Measurements from ENCODE around the gene HTT. TPM values are rescaled to one million over a fixed set of nuclear protein-coding genes. Genes with fewer than 3 reads are reported as not detected.

Gene HTT
- total RNA-seq, 1 donor from 2014 or later: 82.8 TPM

- Mint-ChIP-seq H3K27ac (peak overlapping the region; percentile 59), H3K36me3 (ENCODE audit: insufficient read depth) (peaks cover 59% of the 10 kb centered on the region), H3K9me3 (ENCODE audit: low read depth) (peaks cover 16% of the 10 kb centered on the region), H3K4me1 (ENCODE audit: low read depth) (peaks cover 5% of the 10 kb centered on the region), H3K27me3 (no peaks in the 10 kb centered on the region), H3K4me3 (ENCODE audit: low read depth) (no peak overlapping the region)
- TF ChIP-seq CTCF (IDR thresholded peaks at IDR 0.05; ENCODE audit: unreplicated experiment): no peak
- DNase-seq (ENCODE audit: low spot score, unreplicated experiment): no peak
Measured at GRCh38 chr4:3168029-3168428, 93.5 kb downstream of the HTT start.

- Mint-ChIP-seq H3K9me3 (ENCODE audit: low read depth) (no peaks in the 10 kb centered on the region), H3K27ac (no peak overlapping the region), H3K4me3 (ENCODE audit: low read depth) (no peak overlapping the region), H3K36me3 (ENCODE audit: insufficient read depth) (peaks cover 37% of the 10 kb centered on the region), H3K27me3 (no peaks in the 10 kb centered on the region), H3K4me1 (ENCODE audit: low read depth) (peaks cover 38% of the 10 kb centered on the region)
- no peak for DNase-seq (ENCODE audit: low spot score, unreplicated experiment)
- TF ChIP-seq CTCF (IDR thresholded peaks at IDR 0.05; ENCODE audit: unreplicated experiment): no peak
Measured at GRCh38 chr4:3174371-3175338, 100.2 kb downstream of the HTT start.

- Mint-ChIP-seq H3K27ac (peak overlapping the region; percentile 89), H3K9me3 (ENCODE audit: low read depth) (no peaks in the 10 kb centered on the region), H3K27me3 (no peaks in the 10 kb centered on the region), H3K4me1 (ENCODE audit: low read depth) (peaks cover 47% of the 10 kb centered on the region), H3K36me3 (ENCODE audit: insufficient read depth) (peaks cover 36% of the 10 kb centered on the region), H3K4me3 (ENCODE audit: low read depth) (no peak overlapping the region)
- TF ChIP-seq CTCF (IDR thresholded peaks at IDR 0.05; ENCODE audit: unreplicated experiment): no peak
- DNase-seq (ENCODE audit: low spot score, unreplicated experiment): no peak
Measured at GRCh38 chr4:3176367-3177229, 102.1 kb downstream of the HTT start.

GRCh38 chr4:3177426-3177825, 102.9 kb downstream of the HTT start:
- no peaks in the 10 kb centered on the region for H3K9me3 Mint-ChIP-seq (ENCODE audit: low read depth)
- H3K4me3 Mint-ChIP-seq (ENCODE audit: low read depth): no peak overlapping the region
- H3K36me3 Mint-ChIP-seq (ENCODE audit: insufficient read depth): peaks cover 37% of the 10 kb centered on the region
- no peak for TF ChIP-seq CTCF (IDR thresholded peaks at IDR 0.05; ENCODE audit: unreplicated experiment)
- no peak for DNase-seq (ENCODE audit: low spot score, unreplicated experiment)
- H3K27me3 Mint-ChIP-seq: no peaks in the 10 kb centered on the region
- peaks cover 47% of the 10 kb centered on the region for H3K4me1 Mint-ChIP-seq (ENCODE audit: low read depth)
- H3K27ac Mint-ChIP-seq: no peak overlapping the region

- Mint-ChIP-seq H3K9me3 (ENCODE audit: low read depth) (no peaks in the 10 kb centered on the region), H3K27ac (peak overlapping the region; percentile 71), H3K4me1 (ENCODE audit: low read depth) (peaks cover 47% of the 10 kb centered on the region), H3K4me3 (ENCODE audit: low read depth) (no peak overlapping the region), H3K27me3 (no peaks in the 10 kb centered on the region), H3K36me3 (ENCODE audit: insufficient read depth) (peaks cover 32% of the 10 kb centered on the region)
- TF ChIP-seq CTCF (IDR thresholded peaks at IDR 0.05; ENCODE audit: unreplicated experiment): no peak
- no peak for DNase-seq (ENCODE audit: low spot score, unreplicated experiment)
Measured at GRCh38 chr4:3177905-3178304, 103.4 kb downstream of the HTT start.

All from progenitor cell of endocrine pancreas (in vitro differentiated cells).